ENCODE results near the gene SCIN. TPM values are rescaled to one million over a fixed set of nuclear protein-coding genes. Genes with fewer than 3 reads are reported as not detected.
"Not testable (repeated sequence)": the region's sequence is repeated elsewhere in the genome, so short reads cannot be mapped to it uniquely, and the experiment has no call there.

Gene SCIN
- total and polyA plus RNA-seq, 11 donors = 0.01 to 1.7 (median 0.87) TPM; not detected in 5

GRCh38 chr7:12670000-12670729 lies 99.6 kb downstream of the SCIN start:
- Histone ChIP-seq H3K9me3 (no peaks in the 10 kb centered on the region), H3K27me3 (no peaks in the 10 kb centered on the region), H3K27ac (peak overlapping the region in 2 of 12 donors; percentile 9 to 34), H3K4me1 (peaks cover 0 to 20% (median 0%) of the 10 kb centered on the region in 12 donors), H3K36me3 (no peaks in the 10 kb centered on the region), H3K4me3 (no peak overlapping the region)
- TF ChIP-seq POLR2A (IDR thresholded peaks at IDR 0.05) = no peak
- no peak for DNase-seq
- 47 to 56% (median 51%) methylated on average over 1 of the region's 1 CpG for WGBS, 4 donors
- intact Hi-C loops (cut with DNase I) = no loop called here
- ATAC-seq = peak in 1 of 4 donors; percentile 60

GRCh38 chr7:12670743-12671520 lies 100.4 kb downstream of the SCIN start:
- TF ChIP-seq CTCF (IDR thresholded peaks at IDR 0.05) (no peak), POLR2A (IDR thresholded peaks at IDR 0.05) (no peak)
- no peak for DNase-seq
- no peak for ATAC-seq
- Histone ChIP-seq H3K4me3 (no peak overlapping the region), H3K27ac (peak overlapping the region in 2 of 12 donors; percentile 9 to 34), H3K4me1 (peaks cover 0 to 20% (median 0%) of the 10 kb centered on the region in 12 donors), H3K36me3 (no peaks in the 10 kb centered on the region), H3K27me3 (no peaks in the 10 kb centered on the region), H3K9me3 (peaks cover 0 to 6% (median 0%) of the 10 kb centered on the region in 12 donors)
- intact Hi-C loops (cut with DNase I) = no loop called here
- WGBS, 4 donors = 74 to 80% (median 77%) methylated on average over 6 of the region's 6 CpGs

GRCh38 chr7:12673436-12673835 lies 102.9 kb downstream of the SCIN start:
- H3K4me1 ChIP-seq = peaks cover 0 to 20% (median 0%) of the 10 kb centered on the region in 12 donors
- intact Hi-C loops (cut with DNase I); ATAC-seq; DNase-seq; H3K27ac ChIP-seq; H3K36me3 ChIP-seq; H3K4me3 ChIP-seq; H3K27me3 ChIP-seq: not testable (repeated sequence)
- H3K9me3 ChIP-seq = peaks cover 0 to 10% (median 0%) of the 10 kb centered on the region in 12 donors
- WGBS, 4 donors = 89 to 95% (median 93%) methylated on average over 7 of the region's 7 CpGs

GRCh38 chr7:12674053-12674452 lies 103.5 kb downstream of the SCIN start:
- Histone ChIP-seq H3K4me1 (peaks cover 0 to 20% (median 0%) of the 10 kb centered on the region in 12 donors), H3K36me3 (no peaks in the 10 kb centered on the region), H3K4me3 (no peak overlapping the region), H3K27ac (no peak overlapping the region), H3K27me3 (no peaks in the 10 kb centered on the region), H3K9me3 (peaks cover 0 to 10% (median 0%) of the 10 kb centered on the region in 12 donors)
- no peak for DNase-seq
- TF ChIP-seq POLR2A (IDR thresholded peaks at IDR 0.05) (no peak), CTCF (IDR thresholded peaks at IDR 0.05) (no peak)
- intact Hi-C loops (cut with DNase I) = loop anchor here in 1 of 10 donors (2.0 kb wide), 1 partner anchor 505 kb away; no protein-coding TSS in a partner anchor
- no peak for ATAC-seq
- WGBS, 4 donors = 89 to 95% (median 95%) methylated on average over 2 of the region's 2 CpGs

GRCh38 chr7:12674861-12675260 lies 104.3 kb downstream of the SCIN start:
- intact Hi-C loops (cut with DNase I) = loop anchor here in 2 of 10 donors (2.0 to 5.0 kb wide), 2 partner anchors 33 to 504 kb away; no protein-coding TSS in a partner anchor
- Histone ChIP-seq H3K4me1 (peaks cover 0 to 17% (median 0%) of the 10 kb centered on the region in 12 donors), H3K27me3 (no peaks in the 10 kb centered on the region), H3K9me3 (peaks cover 0 to 10% (median 0%) of the 10 kb centered on the region in 12 donors), H3K4me3 (no peak overlapping the region), H3K27ac (no peak overlapping the region), H3K36me3 (no peaks in the 10 kb centered on the region)
- DNase-seq = no peak
- TF ChIP-seq CTCF (IDR thresholded peaks at IDR 0.05) (peak in 10 of 12 donors; percentile 14 to 50 (median 34)), POLR2A (IDR thresholded peaks at IDR 0.05) (no peak)
- WGBS, 4 donors = 67 to 79% (median 70%) methylated on average over 4 of the region's 4 CpGs
- peak in 2 of 4 donors; percentile 36 to 41 for ATAC-seq
